GM10248 (cell line): ENCODE data around the gene CRY1.

Source experiments
- CTCF ChIA-PET: fragments of 300-600 bp; sonication (Branson Sonifier 250); formaldehyde crosslinking; extraction: SDS; loops from one replicate; lab custom pipeline; 2021; ENCODE audit warnings: antibody characterized with exemption; lab: Yijun Ruan, JAX
- POLR2A ChIA-PET: fragments of 350-650 bp; sonication (Branson Sonifier 250); formaldehyde crosslinking; extraction: SDS; loops from one replicate; lab custom pipeline; 2020; ENCODE audit warnings: antibody characterized with exemption; lab: Yijun Ruan, JAX
- DNase-seq: peaks from one replicate; pipeline ENCODE4 v3.0.0; 2012; ENCODE audit errors: extremely low spot score
- TF ChIP-seq, protein P1 (sequence below): IDR thresholded peaks from 2 replicates; pipeline ENCODE4 v1.5.1; 2012; ENCODE audit warnings: mild to moderate bottlenecking, low read depth; ENCODE audit errors: extremely low read depth, missing control alignments, control extremely low read depth

CRY1 gene

GRCh38 chr12:106950591-106950990, 142.8 kb downstream of the CRY1 start:
- no peak for DNase-seq
- POLR2A ChIA-PET = no interaction called here
- CTCF ChIA-PET = interaction anchor here (1.1 kb wide), 1 partner anchor 570 kb away, joined by 3 read pairs; no protein-coding TSS in a partner anchor
- TF ChIP-seq, protein P1, sequence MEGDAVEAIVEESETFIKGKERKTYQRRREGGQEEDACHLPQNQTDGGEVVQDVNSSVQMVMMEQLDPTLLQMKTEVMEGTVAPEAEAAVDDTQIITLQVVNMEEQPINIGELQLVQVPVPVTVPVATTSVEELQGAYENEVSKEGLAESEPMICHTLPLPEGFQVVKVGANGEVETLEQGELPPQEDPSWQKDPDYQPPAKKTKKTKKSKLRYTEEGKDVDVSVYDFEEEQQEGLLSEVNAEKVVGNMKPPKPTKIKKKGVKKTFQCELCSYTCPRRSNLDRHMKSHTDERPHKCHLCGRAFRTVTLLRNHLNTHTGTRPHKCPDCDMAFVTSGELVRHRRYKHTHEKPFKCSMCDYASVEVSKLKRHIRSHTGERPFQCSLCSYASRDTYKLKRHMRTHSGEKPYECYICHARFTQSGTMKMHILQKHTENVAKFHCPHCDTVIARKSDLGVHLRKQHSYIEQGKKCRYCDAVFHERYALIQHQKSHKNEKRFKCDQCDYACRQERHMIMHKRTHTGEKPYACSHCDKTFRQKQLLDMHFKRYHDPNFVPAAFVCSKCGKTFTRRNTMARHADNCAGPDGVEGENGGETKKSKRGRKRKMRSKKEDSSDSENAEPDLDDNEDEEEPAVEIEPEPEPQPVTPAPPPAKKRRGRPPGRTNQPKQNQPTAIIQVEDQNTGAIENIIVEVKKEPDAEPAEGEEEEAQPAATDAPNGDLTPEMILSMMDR = no peak

- ChIA-PET POLR2A (no interaction called here), CTCF (interaction anchor here (1.2 kb wide), 1 partner anchor 37 kb away, joined by 3 read pairs; no protein-coding TSS in a partner anchor)
- no peak for DNase-seq
- TF ChIP-seq, protein P1 = no peak
Measured at GRCh38 chr12:106947461-106947860, 145.9 kb downstream of the CRY1 start.

DNA sequence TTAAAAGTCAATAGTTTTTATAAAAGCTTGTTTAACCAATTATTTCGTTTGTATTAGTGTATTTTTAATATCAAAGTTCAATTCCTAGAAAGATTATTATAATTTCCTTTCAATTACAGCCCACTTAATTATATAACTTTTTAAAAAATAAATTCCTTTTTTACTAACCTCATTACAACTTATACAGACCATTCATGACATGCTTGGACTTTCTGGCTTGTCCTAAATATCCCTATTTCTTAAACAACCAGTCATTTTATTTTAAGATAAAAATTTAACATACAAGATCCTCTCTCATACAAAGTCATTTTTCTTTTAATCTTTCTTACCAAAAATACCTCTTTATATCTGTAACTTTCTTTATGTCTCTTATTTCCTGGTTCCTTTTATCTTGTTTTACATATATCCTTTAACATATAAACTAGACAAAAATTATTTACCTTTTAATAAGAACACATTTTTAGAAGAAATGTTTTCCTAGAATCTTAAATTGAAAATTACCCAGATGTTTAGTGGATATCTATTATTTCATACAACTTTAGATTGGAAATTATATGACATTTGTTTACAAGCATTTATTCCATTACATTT, 148.0 kb downstream of the CRY1 start:
- DNase-seq = no peak
- POLR2A ChIA-PET = no interaction called here
- CTCF ChIA-PET = interaction anchor here (1.0 kb wide), 1 partner anchor 31 kb away, joined by 3 read pairs; no protein-coding TSS in a partner anchor
- TF ChIP-seq, protein P1 = no peak

GRCh38 chr12:106942775-106943174, 150.6 kb downstream of the CRY1 start:
- ChIA-PET POLR2A (no interaction called here), CTCF (interaction anchor here (1.3 kb wide), 1 partner anchor 162 kb away, joined by 3 read pairs; no protein-coding TSS in a partner anchor)
- TF ChIP-seq, protein P1 = no peak
- no peak for DNase-seq

GRCh38 chr12:106941481-106942156, 151.7 kb downstream of the CRY1 start:
- TF ChIP-seq, protein P1 = no peak
- DNase-seq = no peak
- ChIA-PET POLR2A (no interaction called here), CTCF (no interaction called here)
